ENCODE measurements around the gene ARL5C. TPM values are rescaled to one million over a fixed set of nuclear protein-coding genes. Genes with fewer than 3 reads are reported as not detected.

ARL5C gene
- total RNA-seq, 1 donor from 2014 or later, result not detected

DNA sequence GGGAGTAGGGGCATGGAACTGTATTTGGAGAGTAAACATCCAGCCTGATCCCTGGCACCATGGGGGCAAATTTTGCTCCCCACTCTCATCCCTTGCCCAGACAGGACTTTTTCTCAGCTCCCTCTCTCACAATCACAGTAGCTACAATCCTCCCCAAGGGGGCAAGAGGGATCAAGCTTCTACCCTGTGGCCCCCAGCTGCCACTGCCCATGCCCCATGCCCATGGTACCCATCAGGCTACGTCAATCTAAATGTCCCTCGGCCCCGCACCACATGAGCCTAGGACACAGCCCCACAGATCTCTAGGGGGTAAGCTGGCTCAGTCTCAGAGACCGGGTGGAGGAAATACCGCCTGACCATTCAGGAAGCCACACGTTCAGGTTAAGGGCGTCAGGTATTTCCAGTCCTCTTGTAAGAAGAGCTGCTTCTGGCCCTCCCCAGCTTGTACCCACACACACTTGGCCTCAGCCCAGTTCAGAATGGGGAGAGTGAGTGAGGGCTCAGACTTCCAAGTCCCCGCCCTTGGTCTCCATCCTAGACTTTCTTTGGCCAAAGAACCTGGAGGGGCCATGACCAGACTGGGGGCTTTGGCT is 29.7 kb upstream of the ARL5C start:
- no peak for DNase-seq (ENCODE audit: low spot score)
- intact Hi-C loops (cut with DNase I), result no loop called here

DNA sequence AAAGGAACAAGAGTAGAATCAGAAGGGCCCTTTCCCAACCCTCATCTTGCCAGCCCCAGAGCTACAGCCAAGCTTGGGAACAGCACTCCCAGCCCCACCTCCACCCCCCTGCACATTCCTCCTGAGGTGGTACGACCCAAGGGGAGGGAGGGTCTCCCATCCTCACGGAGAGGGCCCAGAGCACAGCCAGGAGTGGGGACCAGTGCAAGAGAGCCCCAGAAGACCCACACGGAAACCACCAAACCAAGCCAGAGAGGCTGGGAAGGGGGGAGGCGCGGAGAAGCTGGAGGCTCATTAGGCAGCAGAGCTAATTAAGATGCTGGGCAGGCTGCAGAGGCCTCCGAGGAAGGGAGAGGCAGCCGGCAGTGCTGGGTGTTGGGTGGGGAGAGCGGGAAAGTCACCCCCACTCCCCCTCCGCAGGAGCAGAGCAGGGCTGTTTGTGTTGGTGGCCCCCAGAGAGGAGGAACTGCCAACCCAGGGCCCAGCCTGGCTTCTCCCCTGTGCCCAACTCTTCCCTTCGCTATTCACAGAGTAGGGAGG is 29.1 kb upstream of the ARL5C start:
- intact Hi-C loops (cut with DNase I), result no loop called here
- no peak for DNase-seq (ENCODE audit: low spot score)

GRCh38 chr17:39194089-39194984 is 28.4 kb upstream of the ARL5C start:
- intact Hi-C loops (cut with DNase I), result no loop called here
- peak; percentile 84 for DNase-seq (ENCODE audit: low spot score)

DNA sequence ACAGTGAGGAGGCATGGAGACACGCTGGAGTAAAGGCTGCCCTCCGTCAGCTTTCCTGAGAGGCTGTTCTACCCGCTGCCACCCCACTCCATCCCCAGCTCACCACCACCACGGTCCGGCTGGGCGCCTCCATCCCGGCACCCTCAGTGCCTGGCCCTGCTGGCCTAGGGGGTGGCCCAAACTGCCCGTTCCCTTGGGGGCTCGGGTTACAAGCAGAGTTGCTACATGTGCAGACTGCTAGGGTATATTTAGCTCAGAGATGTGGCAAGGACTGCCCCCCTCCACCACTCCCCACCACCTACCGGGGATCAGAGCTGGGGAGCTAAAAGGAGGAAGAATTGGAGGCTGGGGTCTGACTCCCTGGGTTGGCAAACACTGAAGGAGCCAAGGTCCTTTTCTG is 27.4 kb upstream of the ARL5C start:
- no peak for DNase-seq (ENCODE audit: low spot score)
- intact Hi-C loops (cut with DNase I), result no loop called here

- intact Hi-C loops (cut with DNase I), result no loop called here
- no peak for DNase-seq (ENCODE audit: low spot score)
Observed at GRCh38 chr17:39192901-39193300, 26.9 kb upstream of the ARL5C start.

DNA sequence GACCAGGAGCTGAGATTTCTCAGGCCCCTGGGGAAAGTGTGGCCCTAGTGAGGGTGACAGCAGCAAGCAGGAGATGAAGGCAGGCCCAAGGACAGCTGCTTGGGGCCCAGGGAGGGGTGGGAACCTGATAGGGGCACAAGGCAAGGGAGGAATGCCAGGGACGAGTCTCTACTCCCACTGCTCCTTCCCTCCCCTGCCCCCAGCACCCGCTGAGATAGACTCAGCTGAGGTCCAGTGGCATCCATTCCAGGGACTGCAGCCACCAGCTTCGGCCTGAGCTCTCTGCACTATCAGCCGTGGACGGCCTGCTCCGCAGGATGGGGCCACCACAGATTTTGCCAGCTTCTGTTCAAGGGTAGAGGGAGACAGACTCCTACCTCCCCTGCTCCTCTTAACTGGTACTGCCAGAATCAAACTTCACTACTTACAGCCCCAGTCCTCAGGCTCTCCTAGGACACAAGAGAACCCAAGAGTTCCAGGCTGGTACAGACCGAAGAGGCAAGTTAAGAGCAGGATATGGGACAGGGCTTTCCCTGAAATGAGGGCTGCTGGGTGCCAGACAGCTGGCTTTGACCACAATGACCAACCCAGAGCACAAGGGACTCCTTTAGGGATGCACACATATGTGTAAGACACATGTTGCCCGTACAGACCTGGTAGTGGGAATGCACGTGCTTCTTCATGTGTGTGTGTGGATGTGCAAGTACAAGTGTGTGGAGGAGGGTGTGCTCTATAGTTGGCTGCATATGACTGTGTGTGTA is 26.0 kb upstream of the ARL5C start:
- DNase-seq (ENCODE audit: low spot score), result no peak

GRCh38 chr17:39187152-39187830 is 21.3 kb upstream of the ARL5C start:
- no peak for DNase-seq (ENCODE audit: low spot score)
- intact Hi-C loops (cut with DNase I), result no loop called here

More for the DNA sequence above, 26.0 kb upstream of the ARL5C start:
- intact Hi-C loops (cut with DNase I), result no loop called here

GRCh38 chr17:39186481-39187002 is 20.6 kb upstream of the ARL5C start:
- no peak for DNase-seq (ENCODE audit: low spot score)
- intact Hi-C loops (cut with DNase I), result no loop called here

DNA sequence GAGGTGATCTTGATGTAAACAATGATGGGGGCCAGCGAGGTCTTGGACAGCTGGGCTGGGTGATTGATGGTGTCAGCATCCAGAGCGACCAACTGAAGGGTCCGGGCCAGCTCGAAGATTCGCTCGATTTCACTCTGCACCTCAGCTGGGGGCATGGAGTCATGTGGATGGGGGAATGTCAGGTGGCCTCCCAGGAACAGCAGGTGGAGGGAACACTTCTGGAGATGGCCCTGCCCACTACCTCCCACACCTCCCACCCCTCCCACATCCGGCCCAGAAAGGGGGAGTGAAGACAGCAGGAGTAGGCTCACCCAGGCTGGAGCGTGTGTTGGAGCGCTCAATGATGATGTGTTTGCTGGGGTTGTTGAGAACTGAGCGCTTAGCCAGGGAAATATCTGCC is 17.8 kb upstream of the ARL5C start:
- intact Hi-C loops (cut with DNase I), result no loop called here
- DNase-seq (ENCODE audit: low spot score), result no peak

DNA sequence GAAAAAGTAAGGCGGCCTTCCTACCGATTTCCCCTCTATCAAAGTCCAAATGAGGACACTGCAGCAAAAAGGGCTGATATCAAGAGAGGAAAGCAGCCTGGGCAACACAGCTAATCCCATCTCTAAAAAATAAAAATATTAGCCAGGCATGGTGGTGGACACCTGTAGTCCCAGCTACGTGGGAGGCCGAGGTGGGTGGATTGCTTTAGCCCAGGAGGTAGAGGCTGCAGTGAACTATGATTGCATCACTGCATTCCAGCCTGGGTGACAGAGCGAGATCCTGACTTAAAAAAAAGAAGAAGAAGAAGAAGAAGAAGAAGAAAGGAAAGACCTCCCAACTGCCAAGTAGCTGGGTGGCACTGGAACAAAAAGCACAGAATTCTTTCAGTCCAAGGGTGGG is 17.1 kb upstream of the ARL5C start:
- no peak for DNase-seq (ENCODE audit: low spot score)
- intact Hi-C loops (cut with DNase I), result no loop called here

GRCh38 chr17:39181303-39181702 is 15.3 kb upstream of the ARL5C start:
- intact Hi-C loops (cut with DNase I), result no loop called here
- DNase-seq (ENCODE audit: low spot score), result no peak

GRCh38 chr17:39178536-39178935 is 12.6 kb upstream of the ARL5C start:
- DNase-seq (ENCODE audit: low spot score), result no peak
- intact Hi-C loops (cut with DNase I), result no loop called here

DNA sequence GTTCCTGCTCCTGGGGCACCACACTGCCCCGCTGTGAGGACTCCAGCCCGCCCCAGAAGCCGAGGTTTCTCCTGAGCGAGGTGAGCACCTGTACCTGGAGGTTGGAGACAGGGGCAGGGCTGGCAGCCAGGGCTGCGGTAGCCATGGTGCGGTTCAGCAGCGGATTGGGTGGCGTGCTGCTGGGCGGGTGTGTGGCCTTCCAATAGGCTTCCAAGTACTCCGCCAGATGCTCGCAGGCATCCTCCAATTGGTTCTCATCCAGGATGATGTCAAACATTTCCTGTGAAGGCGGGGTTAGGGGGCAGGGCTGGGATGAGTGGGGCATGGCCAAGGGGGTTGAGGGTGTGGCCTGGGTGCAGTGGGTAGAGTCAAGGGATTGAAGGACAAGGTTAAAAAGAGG is 11.3 kb upstream of the ARL5C start:
- intact Hi-C loops (cut with DNase I), result no loop called here
- DNase-seq (ENCODE audit: low spot score), result no peak

- intact Hi-C loops (cut with DNase I), result no loop called here
- DNase-seq (ENCODE audit: low spot score), result no peak
Observed at GRCh38 chr17:39175695-39176093, 9.7 kb upstream of the ARL5C start.

GRCh38 chr17:39174920-39175694 is 9.1 kb upstream of the ARL5C start:
- intact Hi-C loops (cut with DNase I), result no loop called here
- no peak for DNase-seq (ENCODE audit: low spot score)

DNA sequence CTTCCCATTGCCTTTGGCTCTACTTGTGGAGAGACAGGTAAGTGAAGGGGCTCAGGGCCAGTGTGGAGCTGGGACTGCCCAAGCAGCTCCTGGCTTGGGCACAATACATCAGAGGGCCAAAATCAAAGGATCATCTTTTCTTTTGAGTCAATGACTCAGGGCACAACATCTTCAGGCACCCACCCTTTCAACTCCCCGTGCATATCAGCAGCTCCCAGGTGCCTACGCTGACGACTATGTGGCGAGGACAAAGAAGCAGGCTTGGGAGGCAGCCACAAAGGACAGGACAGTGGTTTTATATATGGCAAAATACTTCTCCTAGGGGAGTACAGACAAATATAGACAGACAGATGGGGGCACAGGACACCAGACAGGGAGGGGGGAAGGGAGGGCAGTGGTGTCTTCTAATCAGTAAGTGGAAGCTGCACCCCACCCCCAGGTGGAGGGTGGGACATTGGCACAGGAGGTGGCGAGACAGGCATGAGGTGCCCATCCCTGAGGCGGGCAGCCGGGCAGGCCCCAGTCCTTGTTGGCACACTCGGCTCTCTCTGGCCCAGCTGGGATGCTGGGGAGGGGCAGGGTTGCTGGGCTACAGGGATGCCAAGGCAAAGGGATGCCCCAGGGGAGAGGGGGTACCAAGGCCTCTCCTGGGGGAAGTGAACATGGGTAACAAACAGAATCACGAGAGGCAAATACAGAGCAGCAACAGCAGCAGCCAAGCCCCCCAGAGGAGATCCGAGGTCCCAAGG is 7.7 kb upstream of the ARL5C start:
- no peak for DNase-seq (ENCODE audit: low spot score)
- intact Hi-C loops (cut with DNase I), result no loop called here

DNA sequence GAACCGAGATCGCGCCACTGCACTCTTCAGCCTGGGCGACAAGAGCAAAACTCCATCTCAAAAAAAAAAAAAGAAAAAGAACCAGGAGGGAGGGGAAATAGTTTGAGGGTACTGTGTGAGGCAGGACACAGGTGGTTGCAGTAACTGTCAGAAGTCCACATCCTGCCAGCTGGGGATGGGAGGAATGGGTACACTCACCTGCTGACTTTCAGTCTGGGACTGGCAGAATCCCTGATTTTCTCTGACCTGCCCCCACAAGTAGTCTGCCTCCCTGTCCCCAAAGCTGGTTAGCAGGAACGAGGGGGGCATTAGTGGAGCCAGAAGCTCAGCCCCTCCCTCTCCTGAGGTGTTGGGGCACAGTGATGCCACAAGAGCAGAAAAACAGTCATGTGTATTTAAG is 7.1 kb upstream of the ARL5C start:
- intact Hi-C loops (cut with DNase I), result no loop called here

DNA sequence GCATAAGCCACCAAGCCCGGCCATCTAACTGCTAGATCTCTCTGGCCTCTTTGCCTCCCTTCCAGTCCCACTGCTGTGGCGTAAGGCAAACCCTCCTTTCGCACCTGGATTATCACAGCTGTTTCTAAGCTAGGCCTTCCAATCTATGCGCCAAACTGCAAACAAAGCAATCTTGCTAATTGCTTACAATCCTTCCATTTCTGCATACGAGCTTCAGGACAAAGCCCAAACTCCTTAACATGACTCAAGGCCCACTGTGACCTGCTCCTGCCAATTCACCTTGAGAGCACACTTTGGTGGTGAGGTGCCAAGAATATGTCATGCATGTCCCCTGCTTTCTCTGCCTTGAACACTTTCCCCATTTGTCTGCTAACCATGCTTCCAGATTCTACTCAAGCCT is 6.0 kb upstream of the ARL5C start:
- intact Hi-C loops (cut with DNase I), result no loop called here
- DNase-seq (ENCODE audit: low spot score), result no peak

More for the DNA sequence above, 7.1 kb upstream of the ARL5C start:
- no peak for DNase-seq (ENCODE audit: low spot score)
